SKM-1 treated with dmso at 0.1 percent for 144 hours (cell line): ENCODE measurements around the gene CDC34.
A peak's percentile ranks its signal among the peaks of the same experiment; 100 is the strongest.

Experiments used
- DNase-seq: peaks from one replicate; lab custom pipeline; 2025; ENCODE audit not compliant: unreplicated experiment; lab: John Stamatoyannopoulos, UW

Gene CDC34

GRCh38 chr19:541699-542098 lies 10.1 kb downstream of the CDC34 start:
- no peak for DNase-seq

- no peak for DNase-seq
Measured at GRCh38 chr19:542173-542866, 10.8 kb downstream of the CDC34 start.

DNA sequence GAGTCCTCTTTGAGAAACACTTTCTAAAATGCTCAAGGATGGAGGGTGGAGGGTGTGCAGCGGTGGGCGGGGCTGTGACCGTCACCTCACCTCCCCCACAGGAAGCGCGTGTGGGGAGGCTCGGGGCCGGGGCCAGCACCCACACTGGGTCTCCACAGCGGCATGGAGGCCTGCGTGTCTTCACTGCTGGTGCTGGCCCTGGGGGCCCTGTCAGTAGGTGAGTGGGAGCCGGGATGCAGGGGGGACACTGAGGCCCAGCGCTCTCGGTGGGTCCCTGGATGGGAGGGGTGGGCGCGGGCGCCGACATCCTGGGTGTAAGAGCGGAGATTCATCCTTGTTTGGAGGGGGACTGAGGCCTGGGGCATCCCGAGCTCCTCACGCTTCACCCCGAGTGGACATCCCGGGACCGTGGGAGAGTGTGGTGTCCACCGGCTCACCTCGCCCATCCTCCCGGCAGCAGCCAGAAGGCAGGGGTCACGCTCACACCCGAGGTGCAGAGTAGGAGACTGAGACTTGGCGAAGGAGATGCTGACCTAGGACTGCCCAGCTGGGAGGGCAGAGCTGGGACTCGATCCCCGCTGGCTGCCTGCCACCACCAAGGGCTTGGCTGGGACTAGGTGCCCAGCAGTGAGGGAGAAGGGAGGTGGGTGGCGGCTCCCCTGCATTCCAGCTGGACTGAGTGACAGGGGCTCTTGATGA lies 12.5 kb downstream of the CDC34 start, which contains the start of gene GZMM:
Gene GZMM (plus strand): TSS at position 144 of the 699 bp plus-strand sequence. CDS start 19 bp downstream, at position 163.
- no peak for DNase-seq

DNA sequence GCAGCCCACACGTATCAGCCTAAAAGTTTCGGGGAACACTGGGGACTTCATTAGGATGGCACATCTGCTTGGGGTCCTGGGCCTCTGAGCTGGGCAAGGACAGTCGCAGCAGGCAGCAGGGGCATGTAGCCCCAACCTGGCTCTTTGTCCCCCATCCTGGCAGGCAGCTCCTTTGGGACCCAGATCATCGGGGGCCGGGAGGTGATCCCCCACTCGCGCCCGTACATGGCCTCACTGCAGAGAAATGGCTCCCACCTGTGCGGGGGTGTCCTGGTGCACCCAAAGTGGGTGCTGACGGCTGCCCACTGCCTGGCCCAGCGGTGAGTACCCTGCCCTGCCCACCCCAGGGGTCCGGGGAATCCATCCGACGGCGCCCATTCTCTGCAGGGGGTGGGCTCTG lies 15.6 kb downstream of the CDC34 start:
- DNase-seq = no peak

- no peak for DNase-seq
Measured at GRCh38 chr19:547836-548720, 16.5 kb downstream of the CDC34 start.

DNA sequence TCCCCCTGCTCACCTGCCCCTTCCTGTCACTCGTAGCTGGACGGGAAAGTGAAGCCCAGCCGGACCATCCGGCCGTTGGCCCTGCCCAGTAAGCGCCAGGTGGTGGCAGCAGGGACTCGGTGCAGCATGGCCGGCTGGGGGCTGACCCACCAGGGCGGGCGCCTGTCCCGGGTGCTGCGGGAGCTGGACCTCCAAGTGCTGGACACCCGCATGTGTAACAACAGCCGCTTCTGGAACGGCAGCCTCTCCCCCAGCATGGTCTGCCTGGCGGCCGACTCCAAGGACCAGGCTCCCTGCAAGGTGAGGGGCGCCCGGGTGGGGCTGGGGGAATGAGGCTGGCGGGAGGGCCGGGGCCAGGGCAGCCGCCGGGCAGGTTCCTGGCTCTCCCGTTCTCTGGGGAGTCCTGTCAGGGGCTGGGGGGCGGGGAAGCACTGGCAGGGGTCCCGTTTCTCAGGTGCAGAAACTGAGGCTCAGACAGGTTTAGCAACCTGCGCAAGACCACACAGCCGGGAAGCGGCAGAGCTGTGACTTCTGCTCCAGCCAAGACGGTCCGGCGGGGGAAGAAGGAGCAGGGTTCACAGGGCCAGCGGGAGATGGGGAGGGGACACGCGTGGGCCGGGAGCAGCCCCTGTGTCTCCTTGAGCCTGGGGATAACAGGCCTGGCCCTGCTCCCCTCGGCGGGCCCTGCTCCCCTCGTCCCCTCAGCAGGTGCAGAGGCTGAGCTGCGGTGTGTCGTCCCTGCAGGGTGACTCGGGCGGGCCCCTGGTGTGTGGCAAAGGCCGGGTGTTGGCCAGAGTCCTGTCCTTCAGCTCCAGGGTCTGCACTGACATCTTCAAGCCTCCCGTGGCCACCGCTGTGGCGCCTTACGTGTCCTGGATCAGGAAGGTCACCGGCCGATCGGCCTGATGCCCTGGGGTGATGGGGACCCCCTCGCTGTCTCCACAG lies 17.6 kb downstream of the CDC34 start:
- DNase-seq = no peak

DNA sequence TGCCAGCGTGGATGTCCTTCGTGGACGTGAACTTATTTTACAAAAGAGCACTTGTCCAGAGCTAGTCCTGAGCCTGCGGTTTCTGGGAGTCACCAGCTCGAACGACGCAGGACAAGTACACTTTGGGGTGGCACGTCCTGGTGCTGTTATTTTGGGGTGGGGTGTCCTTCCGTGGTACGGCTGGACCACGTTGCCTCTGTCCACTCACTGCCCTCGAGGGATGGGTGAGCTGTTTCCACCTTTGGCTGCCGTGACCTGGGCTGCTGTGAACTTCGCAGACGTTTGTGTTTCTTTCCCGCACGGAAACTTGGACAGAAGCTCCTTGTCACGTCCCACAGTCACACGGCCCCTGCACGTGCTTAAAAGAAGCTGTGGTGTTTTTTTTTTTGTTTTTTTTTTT lies 23.3 kb downstream of the CDC34 start:
- DNase-seq = no peak

- DNase-seq = no peak
Measured at GRCh38 chr19:555474-555808, 23.9 kb downstream of the CDC34 start.

DNA sequence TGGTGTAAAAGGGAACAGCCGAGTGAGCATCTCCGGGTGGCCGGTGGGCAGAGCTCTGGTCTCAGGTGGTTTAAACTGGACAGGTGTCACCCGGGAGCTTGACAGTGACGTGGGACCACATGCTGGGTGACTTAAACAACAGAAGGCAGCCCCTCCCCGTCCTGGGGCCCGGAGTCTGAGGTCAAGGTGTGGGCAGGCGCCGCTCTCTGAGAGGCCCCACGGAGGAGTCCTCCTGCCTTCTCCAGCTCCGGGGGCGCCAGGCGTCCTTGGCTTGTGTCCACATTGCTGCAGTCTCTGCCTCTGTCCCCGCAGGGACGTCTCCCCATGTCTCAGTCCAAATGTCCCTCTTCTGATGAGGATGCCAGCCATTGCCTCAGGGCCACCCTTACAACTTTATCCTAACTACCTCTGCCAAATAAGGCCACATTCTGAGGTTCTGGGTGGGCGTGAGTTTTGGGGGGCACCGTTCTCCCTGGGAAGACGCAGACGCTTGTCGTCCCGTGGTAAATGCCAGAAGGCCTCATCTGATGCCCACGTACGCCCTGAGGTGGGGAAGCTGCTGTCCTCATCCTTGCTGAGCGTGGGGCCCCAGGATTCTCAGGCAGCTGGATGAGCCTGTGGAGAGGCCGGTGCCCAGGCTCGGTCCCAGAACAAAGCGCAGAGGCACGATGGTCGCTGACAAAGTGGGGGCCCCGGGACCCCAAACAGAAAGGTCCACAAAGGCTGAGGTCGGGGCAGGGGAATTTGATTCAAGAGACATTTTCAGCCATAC lies 25.2 kb downstream of the CDC34 start:
- DNase-seq = no peak

GRCh38 chr19:558770-559439 lies 27.3 kb downstream of the CDC34 start:
- no peak for DNase-seq

GRCh38 chr19:560121-560520 lies 28.6 kb downstream of the CDC34 start:
- DNase-seq = no peak

GRCh38 chr19:566403-566802 lies 34.8 kb downstream of the CDC34 start:
- peak; percentile 93 for DNase-seq

- DNase-seq = no peak
Measured at GRCh38 chr19:566844-567243, 35.3 kb downstream of the CDC34 start.

DNA sequence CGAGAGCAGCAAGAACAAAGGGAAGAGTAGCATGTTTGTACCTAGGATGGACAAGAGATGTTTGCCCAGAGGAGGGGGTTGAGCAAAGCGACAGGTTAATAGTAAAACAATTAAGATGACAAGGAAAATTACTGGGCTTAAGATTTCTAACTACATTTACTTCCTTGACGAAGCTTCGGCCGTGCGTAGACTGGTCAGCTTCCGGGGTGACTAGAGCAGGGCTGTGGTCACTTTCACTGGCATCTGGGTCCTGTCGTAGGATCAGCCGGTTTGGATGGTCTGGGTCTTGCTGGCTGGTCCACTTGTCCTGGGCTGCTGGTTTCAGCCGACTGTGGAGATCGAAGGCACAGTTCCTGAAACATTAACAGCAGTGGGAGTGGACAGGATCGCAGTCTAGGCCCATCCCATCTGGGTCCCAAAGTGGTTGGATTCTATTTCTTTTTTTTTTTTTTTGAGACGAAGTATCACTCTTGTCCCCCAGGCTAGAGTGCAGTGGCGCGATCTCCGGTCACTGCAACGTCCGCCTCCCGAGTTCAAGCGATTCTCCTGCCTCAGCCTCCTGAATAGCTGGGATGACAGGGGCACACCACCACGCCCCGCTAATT lies 35.8 kb downstream of the CDC34 start:
- no peak for DNase-seq

DNA sequence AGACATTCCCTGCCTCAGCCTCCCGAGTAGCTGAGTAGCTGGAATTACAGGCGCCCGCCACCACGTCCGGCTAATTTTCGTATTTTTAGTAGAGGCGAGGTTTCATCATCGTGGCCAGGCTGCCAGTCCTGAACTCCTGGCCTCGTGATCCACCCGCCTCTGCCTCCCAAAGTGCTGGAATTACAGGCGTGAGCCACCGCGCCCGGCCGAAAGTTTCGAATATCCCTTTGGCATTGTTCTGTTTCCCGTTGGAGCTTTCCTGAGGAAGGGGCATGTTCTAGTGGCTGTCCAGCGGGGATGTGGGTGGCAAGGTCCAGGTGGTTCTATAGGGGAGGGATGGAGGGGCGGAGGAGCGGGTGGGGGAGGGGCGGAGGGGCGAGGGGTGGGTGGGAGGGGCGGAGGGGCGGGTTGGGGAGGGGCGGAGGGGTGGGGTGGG lies 38.7 kb downstream of the CDC34 start:
- no peak for DNase-seq

DNA sequence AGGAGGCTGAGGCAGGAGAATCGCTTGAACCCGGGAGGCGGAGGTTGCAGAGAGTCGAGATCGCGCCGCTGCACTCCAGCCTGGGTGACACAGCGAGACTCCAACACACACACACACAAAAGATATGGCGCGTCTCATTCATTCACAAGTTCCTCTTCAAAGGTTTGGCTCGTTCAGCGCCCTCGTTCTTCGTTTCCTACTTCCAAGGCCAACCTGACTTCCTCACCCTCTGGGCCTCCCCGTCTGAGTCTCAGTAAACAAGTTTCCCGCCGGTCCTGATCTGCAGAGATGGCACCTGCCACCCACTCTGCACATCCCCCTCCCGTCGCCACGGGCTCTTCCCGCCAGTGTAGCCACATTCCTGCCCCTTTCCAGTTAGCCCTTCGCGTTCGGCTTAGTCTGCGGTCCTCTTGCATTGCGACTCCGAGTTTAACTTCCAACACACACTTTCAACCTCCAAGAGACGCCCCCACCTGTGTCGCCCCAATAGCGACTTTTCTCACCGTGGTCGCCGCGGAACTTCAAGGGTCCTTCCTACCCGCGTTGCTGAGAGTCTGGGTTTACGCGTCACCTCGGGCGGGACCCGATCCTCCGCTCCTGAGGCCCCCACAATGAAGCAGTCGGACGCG lies 39.5 kb downstream of the CDC34 start:
- DNase-seq = peak; percentile 80

- peak; percentile 28 for DNase-seq
Measured at GRCh38 chr19:571566-571974, 40.0 kb downstream of the CDC34 start.

GRCh38 chr19:572140-572742 lies 40.7 kb downstream of the CDC34 start, which contains the start of gene BSG:
BSG (plus strand) TSS chr19:572596; CDS start chr19:572635, 39 bp downstream.
- peak; percentile 95 for DNase-seq
